GM18861 (cell line): ENCODE measurements around the gene APOBEC3A.
"Not testable (repeated sequence)": the region's sequence is repeated elsewhere in the genome, so short reads cannot be mapped to it uniquely, and the experiment has no call there.

Experiments
- ATAC-seq: cut with Tn5 transposase; IDR thresholded peaks from one replicate; pipeline ENCODE4 v1.9.1; 2021; ENCODE audit not compliant: unreplicated experiment

APOBEC3A gene

DNA sequence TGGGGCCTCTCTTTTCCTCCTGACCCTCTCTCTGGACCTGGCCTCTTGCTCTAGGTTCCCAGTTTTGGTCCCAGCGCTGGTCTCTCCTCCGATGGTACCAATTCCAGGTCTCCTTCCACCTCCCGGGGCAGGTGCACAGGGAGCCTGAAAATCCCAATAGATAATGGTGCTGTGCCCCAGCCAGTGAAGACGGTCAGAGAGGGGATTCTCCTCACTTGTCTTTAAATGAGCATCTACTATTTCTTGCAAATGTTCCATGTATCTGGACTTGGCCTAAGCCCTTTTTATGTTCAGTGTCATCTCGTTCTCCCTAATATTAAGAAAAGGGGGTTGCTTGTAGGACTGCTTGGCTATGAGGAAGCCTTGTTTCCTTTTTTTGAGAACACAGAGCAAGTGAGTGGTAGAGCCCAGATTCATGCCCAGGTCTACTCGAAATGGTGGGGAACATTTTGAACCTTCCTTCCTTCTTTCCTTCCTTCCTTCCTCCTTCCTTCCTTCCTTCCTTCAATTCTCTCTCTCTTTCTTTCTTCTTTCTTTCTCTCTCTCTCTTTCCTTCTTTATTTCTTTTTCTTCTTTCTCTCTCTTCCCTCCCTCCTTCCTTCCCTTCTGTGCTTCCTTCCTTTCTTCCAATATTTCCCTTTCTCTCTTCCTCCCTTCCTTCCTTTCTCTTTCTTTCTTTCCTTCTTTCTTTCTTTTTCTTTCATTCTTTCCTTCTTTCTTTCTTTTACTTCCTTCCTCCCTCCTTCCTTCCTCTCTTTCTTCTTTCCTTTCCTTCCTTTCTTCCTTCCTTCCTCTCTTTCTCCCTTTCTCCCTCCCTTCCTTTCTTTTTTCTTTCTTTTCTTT lies 620 bp downstream of the APOBEC3A start:
- no peak for ATAC-seq

DNA sequence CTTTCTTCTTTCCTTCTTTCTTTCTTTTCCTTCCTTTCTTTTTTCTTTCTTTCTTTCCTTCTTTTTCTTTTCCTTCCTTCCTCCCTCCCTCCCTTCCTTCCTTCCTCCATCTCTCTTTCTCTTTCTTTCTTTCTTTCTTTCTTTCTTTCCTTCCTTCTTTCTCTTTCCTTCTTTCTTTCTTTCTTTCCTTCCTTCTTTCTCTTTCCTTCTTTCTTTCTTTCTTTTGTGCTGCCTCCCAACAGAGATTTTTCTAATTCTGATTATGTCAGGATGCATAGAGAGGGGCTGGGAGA lies 1.2 kb downstream of the APOBEC3A start:
- ATAC-seq = not testable (repeated sequence)

DNA sequence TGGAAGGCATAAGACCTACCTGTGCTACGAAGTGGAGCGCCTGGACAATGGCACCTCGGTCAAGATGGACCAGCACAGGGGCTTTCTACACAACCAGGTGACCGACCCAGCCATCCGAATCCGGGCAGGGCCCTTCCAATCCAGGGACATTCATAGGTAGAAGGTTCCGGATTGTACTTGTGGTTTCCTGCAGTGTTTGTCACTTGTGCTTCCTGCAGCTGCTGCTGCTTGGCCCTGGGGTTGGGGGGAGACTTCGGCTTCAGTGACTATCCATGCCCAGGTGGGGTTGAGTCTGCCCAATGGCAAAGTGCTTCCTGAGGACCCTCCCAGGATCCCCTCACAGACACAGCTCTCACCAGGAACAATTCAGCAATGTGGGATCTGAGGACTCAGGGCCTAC lies 2.2 kb downstream of the APOBEC3A start:
- no peak for ATAC-seq

DNA sequence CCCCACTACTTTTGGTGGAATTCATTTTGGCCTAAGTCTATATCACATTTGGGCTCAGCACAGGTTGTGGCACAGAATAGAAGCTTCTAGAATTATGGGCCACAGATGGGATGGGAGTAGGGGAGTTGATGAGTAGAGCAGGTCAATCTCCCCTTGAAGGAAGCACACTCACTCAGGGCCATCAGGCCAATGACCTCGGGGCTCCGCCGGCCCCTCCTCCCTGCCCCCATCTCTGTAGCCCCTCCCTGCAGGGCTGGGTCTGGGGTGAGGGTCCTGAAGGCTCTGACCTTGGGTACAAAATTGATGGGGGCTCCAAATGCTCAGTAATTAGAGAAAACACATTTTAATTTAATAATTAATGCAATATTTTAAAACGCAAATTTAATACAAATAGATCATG lies 3.3 kb downstream of the APOBEC3A start:
- not testable (repeated sequence) for ATAC-seq

DNA sequence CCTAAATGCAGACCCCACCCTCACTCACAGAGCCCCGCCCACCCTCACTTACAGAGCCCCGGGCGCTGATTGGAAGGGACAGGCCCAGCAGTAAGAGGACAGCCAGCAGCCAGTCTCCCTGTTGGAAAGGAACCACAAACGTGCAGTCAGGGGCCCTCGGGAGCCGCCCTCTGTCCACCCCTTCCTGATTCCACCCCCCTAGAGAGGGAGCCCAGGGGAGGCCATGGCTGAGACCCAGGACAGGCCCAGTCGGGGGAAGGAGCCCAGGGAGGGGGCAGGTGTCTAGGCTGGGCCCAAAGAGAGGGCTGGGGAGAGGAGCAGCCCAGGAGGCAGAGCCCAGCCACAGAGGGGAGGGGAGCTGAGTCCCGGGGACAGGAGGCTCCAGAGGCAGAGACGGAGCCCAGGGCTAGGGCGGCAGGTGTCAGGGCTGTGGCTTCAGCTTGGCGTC lies 5.9 kb downstream of the APOBEC3A start:
- ATAC-seq = not testable (repeated sequence)

DNA sequence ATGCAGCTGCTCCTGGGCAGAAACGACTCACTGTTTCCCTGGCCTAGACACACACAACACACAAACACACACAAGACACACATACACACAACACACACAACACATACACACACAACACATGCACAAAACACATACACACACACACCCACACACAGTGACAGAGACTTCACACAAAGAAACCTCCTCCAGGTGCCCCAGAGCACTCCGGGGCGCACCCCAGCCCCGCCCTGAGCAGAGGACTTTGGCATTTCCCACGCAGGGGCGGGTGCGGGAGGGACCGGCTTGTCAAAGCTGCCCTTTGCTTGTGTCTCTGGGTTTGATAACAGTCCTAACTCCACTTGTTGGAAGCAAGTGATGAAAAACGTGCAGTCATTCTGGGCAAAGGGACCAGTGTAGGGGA lies 6.5 kb downstream of the APOBEC3A start:
- ATAC-seq = no peak

DNA sequence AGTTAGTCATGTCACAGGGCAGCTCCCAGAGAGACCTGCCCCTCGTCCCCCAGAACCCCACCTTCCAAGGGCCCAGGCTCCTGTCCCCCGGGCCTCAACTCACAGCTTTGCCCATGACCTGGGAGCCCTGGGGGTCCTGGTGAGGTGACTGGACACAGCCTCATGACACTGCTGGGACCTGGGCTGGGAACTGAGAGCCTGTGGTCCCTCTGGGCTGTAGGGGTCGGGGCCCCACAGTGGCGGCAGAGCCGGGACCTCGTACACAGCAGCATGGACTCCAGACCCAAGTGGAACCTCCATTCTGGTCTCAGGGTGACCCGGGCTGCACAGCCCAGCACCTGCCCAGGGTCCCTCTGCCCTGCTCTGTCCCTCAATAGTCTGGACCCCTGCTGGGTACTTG lies 6.9 kb downstream of the APOBEC3A start:
- ATAC-seq = no peak

DNA sequence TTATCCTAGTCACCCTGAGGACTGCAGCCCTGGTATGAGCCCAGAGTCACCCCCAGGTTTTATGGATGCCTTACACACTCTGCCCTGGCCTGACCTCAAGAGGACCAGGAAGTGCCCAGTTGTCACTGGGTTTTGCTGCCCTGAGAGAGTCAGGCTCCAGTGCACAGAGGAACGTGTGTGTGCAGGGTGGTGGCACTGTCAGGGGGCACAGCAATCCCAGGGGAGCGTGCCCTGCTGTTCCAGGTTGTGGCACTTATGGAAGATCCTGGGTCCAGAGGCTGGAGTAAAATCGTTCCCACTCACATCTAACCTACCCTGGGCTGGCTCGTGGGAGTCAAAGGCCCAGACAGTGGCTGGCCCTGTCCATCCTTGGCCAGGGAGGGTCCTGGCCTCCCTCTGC lies 7.6 kb downstream of the APOBEC3A start:
- no peak for ATAC-seq

DNA sequence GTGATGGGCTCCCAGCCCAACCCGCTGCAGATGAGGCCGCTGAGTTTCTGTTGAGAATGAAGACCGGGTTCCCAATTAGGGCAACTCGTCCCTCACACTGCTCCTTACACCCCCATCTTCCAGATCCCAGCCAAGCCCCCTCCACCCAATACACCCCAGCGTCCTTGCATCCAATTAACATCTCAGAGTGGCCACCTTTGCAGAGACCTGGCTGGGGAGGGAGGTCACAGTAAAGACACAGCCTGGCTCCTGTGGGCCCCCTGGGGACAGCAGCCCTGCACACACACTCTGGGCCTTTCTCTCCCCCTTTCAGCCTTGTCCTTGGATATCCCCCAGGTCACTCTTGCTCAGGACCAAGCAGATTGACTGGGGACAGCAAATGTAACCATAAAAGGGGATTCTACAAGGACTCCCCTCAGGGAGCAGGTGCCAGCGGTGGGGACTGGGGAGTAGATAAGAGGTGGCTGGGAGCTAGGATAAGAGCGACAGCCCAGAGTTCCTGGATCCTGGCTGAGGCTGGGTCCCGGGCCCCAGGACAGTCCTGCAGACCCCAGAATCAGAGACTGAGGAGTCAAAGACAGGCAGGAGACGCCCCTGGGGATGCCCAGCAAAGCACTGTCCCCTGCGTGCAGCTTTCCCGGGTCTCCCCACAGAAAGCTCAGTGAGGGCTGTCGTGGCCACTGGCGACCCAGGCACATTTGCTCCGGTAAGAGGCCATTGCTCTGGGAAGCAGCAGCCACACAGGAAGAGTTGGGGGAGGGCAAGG lies 8.4 kb downstream of the APOBEC3A start:
- no peak for ATAC-seq

DNA sequence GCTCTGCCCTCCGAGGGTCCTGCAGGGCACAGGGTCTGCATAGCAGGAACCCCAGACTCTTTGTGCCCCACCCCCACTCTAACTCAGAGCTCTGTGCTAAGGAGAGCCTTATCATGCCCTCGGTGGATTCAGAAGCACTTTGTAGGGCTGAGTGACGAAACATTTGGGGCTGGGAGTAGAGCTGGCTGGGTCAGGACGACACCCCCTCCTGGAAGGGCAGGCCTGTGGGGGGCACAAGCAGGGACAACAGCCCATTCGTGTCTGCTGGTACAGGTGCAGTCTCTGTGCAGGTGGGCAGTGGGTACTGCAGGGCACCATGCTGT lies 8.9 kb downstream of the APOBEC3A start:
- no peak for ATAC-seq

DNA sequence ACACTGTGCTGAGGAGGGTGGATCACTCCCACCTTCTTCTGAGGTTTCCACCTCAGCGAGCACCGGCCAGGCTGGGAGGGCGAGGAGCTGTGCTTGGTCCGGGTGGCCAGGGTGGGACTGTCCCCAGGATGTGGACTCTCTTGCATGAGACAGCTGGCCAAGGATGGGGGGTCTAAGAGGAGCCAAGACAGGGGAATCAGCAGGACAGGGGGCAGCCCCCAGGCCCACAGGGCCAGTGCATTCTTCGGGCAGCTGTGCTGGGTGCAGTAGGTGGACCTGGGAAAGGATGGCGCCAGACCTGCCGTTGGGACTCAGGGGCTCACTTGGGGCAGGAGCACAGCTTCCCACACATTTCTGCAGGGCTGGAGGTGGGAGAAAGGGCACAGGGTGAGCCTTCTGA lies 9.5 kb downstream of the APOBEC3A start:
- no peak for ATAC-seq

DNA sequence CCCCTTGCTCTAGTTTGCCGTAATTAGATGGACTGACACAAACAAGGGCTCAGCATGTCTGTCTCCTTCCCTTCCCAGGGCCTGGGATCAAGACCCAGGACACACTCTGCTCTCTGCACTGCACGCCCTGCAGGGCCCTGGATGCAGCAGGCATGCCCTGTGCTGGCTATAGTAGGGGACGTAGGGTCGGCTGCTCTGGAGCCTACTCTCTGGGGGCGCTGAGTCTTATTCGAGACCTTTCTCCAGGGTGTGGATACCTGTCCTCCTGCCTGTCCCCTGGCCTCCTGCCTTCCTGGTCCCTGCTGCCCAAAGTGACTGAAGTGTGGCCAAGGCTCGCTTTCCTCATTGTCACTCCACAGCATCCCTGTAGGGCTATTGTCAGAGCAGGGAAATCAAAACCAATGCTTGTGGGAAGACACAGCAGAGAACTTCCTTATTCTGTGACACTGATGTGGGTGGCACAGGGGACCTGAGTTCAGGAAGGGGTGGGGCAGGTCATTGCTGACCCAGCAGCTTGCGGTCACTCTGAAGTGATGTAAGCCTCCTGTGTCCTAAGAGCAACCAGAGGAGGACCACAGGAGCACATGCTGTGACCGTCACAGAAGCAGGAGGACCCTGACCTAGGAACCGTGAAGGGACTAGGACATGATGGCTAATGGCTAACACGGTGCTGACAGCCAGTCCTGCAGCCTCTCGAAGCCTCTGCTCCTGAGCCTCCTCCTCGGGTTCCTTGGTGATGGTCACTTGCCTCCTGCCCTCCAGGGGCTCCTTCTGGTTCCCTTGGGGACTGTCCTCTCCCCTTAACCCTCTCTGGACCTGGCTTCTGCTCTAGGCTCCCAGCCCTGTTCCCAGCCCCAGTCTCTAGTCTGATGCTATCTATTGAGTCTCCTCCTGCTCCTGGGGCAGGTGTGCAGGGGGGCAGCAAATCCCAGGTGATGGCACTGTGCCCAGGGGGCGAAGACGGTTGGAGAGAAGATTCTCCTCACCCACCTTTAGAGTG lies 10.3 kb downstream of the APOBEC3A start:
- no peak for ATAC-seq

DNA sequence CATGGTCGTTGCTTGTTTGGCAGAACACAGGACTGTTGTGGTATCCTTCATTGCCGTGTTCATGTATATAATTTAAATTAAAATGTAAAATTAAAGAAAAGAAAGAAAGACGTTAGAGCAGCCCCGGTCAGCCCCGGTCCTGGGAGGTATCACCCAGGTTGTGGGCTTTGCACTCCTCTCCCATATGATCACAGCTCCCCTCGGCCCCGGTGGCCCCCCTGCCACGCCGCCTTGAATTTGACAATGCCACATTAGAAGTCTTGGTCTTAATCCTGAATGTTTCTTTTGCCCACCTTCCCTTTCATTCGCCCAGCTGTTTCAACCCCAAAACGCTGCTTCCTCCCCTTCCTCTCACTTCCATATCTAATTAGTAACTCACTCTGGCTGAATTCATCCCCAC lies 11.4 kb downstream of the APOBEC3A start:
- ATAC-seq = no peak

DNA sequence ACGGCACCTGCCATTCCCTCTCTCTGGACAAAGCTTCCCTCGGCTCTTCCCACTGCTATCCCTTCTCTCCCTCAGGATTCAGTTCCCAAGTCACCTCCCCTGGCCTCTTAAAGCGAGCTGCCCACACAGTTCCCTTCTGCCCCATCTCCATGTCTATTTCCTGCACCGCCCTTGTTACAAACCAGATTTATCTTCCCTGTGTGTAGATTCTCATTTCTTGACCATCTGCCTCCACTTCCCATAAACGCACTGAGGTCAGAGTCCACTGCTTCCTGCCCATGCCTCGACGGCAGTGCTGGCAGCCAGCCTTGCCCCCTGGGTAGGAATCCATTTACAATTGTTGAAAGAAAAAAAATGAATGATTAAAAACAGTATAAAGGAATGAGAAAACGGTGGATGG lies 13.1 kb downstream of the APOBEC3A start:
- ATAC-seq = no peak

DNA sequence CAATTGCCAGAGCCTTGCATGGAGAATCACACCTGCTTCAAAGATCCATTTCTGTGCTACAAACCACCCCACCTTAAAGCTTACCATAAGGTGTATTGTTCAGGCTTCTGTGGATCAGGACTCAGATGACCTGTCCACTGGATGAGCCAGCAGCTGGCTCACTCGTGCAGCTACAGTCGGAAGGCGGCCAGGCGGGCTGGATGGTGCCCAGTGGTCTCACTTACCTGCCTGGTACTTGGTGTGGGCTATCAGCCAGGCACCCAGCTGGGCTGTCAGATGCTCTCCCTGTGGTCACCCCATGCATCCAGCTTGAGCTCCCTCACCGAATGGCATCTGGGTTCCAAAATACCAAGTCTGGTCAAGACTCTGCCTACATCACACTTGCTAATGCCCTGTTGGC lies 13.8 kb downstream of the APOBEC3A start:
- ATAC-seq = no peak

DNA sequence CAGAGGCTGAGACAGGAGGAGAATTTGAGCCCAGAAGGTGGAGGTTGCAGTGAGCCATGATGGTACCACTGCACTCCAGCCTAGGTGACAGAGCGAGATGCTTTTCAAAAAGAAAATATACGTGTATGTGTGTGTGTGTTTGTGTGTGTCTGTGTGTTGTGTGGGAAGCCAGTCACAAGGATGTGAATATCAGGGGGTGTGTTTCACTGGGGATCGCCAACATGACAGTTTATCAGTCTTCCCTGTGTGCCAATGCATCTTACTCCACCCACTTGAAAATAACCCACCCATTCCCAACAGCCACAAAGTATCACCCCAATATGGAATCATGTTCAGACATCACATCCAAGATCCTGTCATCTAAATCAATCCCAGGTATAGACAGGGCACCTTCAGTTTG lies 14.4 kb downstream of the APOBEC3A start:
- ATAC-seq = no peak

DNA sequence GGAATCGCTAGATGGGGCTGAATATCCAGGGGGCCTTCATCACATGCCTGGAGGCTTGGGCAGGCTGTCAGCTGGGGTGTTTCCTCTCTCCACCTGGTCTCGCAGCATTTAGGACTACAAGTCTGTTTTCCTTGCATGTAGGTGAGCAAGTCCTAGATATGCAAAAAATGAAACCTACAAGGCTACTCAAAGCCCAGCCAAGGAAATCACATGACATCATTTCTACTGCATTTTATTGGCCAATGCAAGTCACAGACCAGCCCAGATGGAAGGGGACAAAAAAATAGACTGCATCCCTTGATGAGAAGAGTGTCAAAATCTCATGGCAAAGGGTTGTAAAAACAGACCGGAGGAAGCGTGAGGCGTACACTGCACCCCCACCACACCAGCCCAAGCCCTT lies 15.1 kb downstream of the APOBEC3A start:
- no peak for ATAC-seq

DNA sequence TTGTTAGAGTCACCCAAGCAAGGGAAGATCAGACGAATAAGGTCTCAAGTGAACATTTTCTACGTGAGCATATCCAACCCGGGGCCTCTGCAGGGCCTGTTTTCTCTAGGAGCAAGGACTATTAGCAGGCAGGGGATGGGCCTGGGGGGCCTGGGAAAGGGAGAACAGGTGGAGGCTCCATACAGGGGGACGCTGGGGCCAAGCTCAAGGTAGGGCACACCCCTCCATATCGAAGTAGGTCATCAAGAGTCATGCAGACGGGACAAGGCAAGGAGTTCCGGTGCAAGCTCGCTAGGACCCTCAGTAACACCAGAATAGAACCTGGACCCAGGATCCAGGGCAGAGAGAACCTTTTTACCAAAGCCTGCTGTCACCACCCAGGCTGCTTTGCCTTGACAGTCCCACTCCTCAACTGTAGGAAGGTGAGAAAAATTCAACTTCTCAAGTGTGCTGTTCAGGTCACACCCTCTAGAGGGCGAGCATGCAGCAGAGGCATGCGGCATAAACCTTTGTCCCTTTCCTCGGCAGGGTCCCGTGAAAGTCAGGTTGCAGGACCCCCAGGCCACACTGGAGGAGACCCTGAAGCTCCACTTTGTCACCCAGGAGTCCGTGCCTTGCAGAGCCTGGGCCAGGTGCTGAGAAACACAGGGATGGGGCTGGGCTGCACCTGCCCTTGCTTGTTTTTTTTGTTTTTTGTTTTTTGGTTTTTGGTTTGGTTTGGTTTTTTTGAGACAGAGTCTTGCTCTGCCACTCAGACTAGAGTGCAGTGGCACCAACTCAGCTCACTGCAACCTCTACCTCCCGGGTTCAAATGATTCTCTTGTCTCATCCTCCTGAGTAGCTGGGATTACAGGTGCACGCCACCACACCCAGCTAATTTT lies 16.1 kb downstream of the APOBEC3A start:
- ATAC-seq = no peak

DNA sequence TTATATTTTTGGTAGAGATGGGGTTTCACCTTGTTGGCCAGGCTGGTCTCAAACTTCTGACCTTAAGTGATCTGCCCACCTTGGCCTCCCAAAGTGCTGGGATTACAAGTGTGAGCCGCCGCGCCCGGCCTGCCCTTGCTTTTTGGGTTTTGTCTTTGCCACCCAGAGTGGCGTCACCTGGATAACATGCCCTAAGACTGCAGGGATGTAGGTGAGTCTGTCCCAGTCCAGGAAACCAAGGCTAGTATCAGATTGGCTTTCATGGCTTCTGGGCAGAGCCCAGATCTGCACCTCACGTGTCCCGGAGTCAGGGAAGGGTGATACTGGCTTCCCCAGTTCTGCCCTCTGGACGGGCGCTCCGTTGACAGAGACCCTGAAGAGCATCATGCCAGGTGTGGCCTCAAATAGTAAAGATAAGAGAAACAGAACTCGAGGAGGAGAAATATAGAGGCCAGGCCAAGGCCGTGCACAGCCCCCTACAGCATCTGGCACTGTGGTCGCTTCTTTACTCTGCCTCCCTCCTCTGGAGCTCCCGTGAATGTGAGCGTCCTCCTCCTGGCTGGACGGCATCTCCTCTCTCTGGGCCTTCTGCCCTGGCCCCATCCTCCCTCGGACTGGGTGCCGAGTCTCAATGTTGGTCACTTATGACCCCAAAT lies 16.9 kb downstream of the APOBEC3A start:
- ATAC-seq = no peak

DNA sequence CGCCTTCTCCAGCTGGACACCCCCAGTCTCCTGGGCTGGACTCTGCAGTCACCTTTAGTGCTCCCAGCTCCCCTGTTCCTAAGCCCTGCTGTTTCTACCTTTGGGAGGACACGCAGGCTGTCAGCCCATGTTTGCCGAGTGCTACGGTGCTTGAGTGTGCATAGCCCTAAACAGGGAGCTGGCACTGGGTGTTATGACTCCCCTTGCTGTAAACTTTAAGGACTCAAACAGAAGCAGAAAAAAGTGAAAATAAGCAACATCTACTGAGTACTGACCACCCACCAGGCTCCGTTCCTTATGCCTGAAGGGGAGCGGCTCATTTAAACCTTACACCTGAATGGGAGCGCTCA lies 17.4 kb downstream of the APOBEC3A start:
- ATAC-seq = no peak
